IMR-90 (cell line): ENCODE data around the gene SLITRK3. TPM values are rescaled to one million over a fixed set of nuclear protein-coding genes. Genes with fewer than 3 reads are reported as not detected.

Experiments used
- ATAC-seq: fragments of 200-7000 bp; cut with Tn5 transposase; 2 replicates; pipeline ENCODE4 v1.9.1; 2020; ENCODE audit warnings: low read depth, mild to moderate bottlenecking, moderate library complexity
- BruUV-seq: library from RNA; stranded (reverse); fragments of 400-500 nt; replicated peaks from 2 replicates; lab custom pipeline; 2021; lab: Mats Ljungman, UMichigan
- CTCF ChIA-PET: fragments of 300-600 bp; formaldehyde crosslinking; extraction: SDS; loops from one replicate; lab custom pipeline; 2021; ENCODE audit warnings: antibody characterized with exemption; lab: Yijun Ruan, JAX
- POLR2A ChIA-PET: fragments of 300-600 bp; sonication (Branson Sonifier 250); formaldehyde crosslinking; loops from one replicate; lab custom pipeline; 2022; ENCODE audit warnings: antibody characterized with exemption; ENCODE audit not compliant: unreplicated experiment; lab: Charles Lee
- DNase-seq: peaks from one replicate; pipeline ENCODE4 v3.0.0; 2013
- H2AFZ ChIP-seq: replicated peaks from 2 replicates; pipeline ENCODE3; 2013; ENCODE audit warnings: low read length, mild to moderate bottlenecking; ENCODE audit not compliant: poor library complexity
- H2AK5ac ChIP-seq: 2 replicates; pipeline ENCODE4 v1.6.1; 2013; ENCODE audit warnings: low read depth, low read length, inconsistent platforms
- H2AK9ac ChIP-seq: replicated peaks from 2 replicates; pipeline ENCODE3; 2013; ENCODE audit warnings: mild to moderate bottlenecking, low read depth, low read length, moderate library complexity; ENCODE audit not compliant: poor library complexity
- H2BK120ac ChIP-seq: 2 replicates; pipeline ENCODE4 v1.6.1; 2013; ENCODE audit warnings: low read depth, low read length, inconsistent platforms
- H2BK15ac ChIP-seq: 3 replicates; pipeline ENCODE4 v1.6.1; 2013; ENCODE audit warnings: low read depth, low read length, inconsistent platforms
- H2BK20ac ChIP-seq: 2 replicates; pipeline ENCODE4 v1.6.1; 2013; ENCODE audit warnings: low read depth, mild to moderate bottlenecking, inconsistent platforms, low read length, moderate library complexity
- H2BK5ac ChIP-seq: 2 replicates; pipeline ENCODE4 v1.6.1; 2013; ENCODE audit warnings: mild to moderate bottlenecking, low read depth, low read length, inconsistent platforms; ENCODE audit not compliant: poor library complexity, severe bottlenecking
- H3K14ac ChIP-seq: replicated peaks from 2 replicates; pipeline ENCODE4 v1.6.1; 2013; ENCODE audit warnings: low read depth, low read length, inconsistent platforms
- H3K18ac ChIP-seq: 2 replicates; pipeline ENCODE4 v1.6.1; 2013; ENCODE audit warnings: low read depth, low read length, control low read depth
- H3K23ac ChIP-seq: 2 replicates; pipeline ENCODE4 v1.6.1; 2013; ENCODE audit warnings: low read depth, low read length, inconsistent platforms
- H3K27ac ChIP-seq: 2 replicates; pipeline ENCODE4 v1.5.1; 2013; ENCODE audit warnings: mild to moderate bottlenecking, control low read depth, low read length; ENCODE audit not compliant: insufficient read depth
- H3K27me3 ChIP-seq: 2 replicates; pipeline ENCODE4 v1.6.1; 2013; ENCODE audit warnings: low read length; ENCODE audit not compliant: control insufficient read depth, insufficient read depth
- H3K36me3 ChIP-seq: 2 replicates; pipeline ENCODE4 v1.6.1; 2013; ENCODE audit warnings: low read length, mixed read lengths; ENCODE audit not compliant: control insufficient read depth, insufficient read depth
- H3K4ac ChIP-seq: 2 replicates; pipeline ENCODE4 v1.6.1; 2013; ENCODE audit warnings: low read depth, low read length, inconsistent platforms
- H3K4me1 ChIP-seq: 2 replicates; pipeline ENCODE4 v1.6.1; 2013; ENCODE audit warnings: low read length, mixed read lengths; ENCODE audit not compliant: control insufficient read depth, insufficient read depth
- H3K4me2 ChIP-seq: 2 replicates; pipeline ENCODE4 v1.6.1; 2013; ENCODE audit warnings: low read depth, mild to moderate bottlenecking, control low read depth, low read length, moderate library complexity
- H3K4me3 ChIP-seq: 2 replicates; pipeline ENCODE4 v1.5.1; 2013; ENCODE audit warnings: low read depth, mild to moderate bottlenecking, control low read depth, low read length, moderate library complexity; ENCODE audit not compliant: insufficient read depth
- H3K56ac ChIP-seq: 2 replicates; pipeline ENCODE4 v1.6.1; 2013; ENCODE audit warnings: low read length, inconsistent platforms; ENCODE audit not compliant: insufficient read depth; ENCODE audit errors: extremely low read depth
- H3K79me1 ChIP-seq, 2 experiments: 2 replicates each; pipeline ENCODE4 v1.6.1; 2013; ENCODE audit warnings: low read length in 2 of 2, inconsistent platforms in 1 of 2, low read depth in 1 of 2
- H3K9ac ChIP-seq: 2 replicates; pipeline ENCODE4 v1.6.1; 2013; ENCODE audit warnings: low read depth, low read length, control low read depth
- H3K9me1 ChIP-seq: 2 replicates; pipeline ENCODE4 v1.6.1; 2013; ENCODE audit warnings: low read length, inconsistent platforms; ENCODE audit not compliant: insufficient read depth
- H3K9me3 ChIP-seq: 2 replicates; pipeline ENCODE4 v1.6.1; 2013; ENCODE audit warnings: low read length; ENCODE audit not compliant: control insufficient read depth, insufficient read depth
- H4K20me1 ChIP-seq: 2 replicates; pipeline ENCODE4 v1.6.1; 2013; ENCODE audit warnings: low read length, inconsistent platforms; ENCODE audit not compliant: insufficient read depth
- H4K5ac ChIP-seq: 2 replicates; pipeline ENCODE4 v1.6.1; 2013; ENCODE audit warnings: mild to moderate bottlenecking, low read depth, low read length, control low read depth
- H4K8ac ChIP-seq, 2 experiments: 2 replicates each; pipeline ENCODE4 v1.6.1; 2013; ENCODE audit warnings: low read depth in 2 of 2, low read length in 2 of 2, control low read depth in 1 of 2, inconsistent platforms in 1 of 2
- H4K91ac ChIP-seq: 2 replicates; pipeline ENCODE4 v1.6.1; 2013; ENCODE audit warnings: low read depth, low read length, inconsistent platforms; ENCODE audit not compliant: insufficient read depth
- RCOR1 ChIP-seq: IDR thresholded peaks from 2 replicates; pipeline ENCODE4 v1.6.1; 2012; ENCODE audit warnings: mild to moderate bottlenecking, low read length, improper control_type of control experiment; ENCODE audit not compliant: insufficient replicate concordance
- WGBS, 2 experiments: methylation state at CpG; one replicate each; pipeline versions ENCODE4 v1.1.5 to v1.1.7; 2013; ENCODE audit warnings: missing lambda C conversion rate in 2 of 2; ENCODE audit not compliant: insufficient read length in 1 of 2; ENCODE audit errors: extremely low coverage in 2 of 2; 5-methylcytosine and 5-hydroxymethylcytosine counted together
- dilution Hi-C: fragments of 300-500 bp; cut with HindIII; formaldehyde crosslinking; loops from one replicate; pipeline ENCODE4 v1.14.3; 2018; ENCODE audit warnings: low sequenced_read_pairs; ENCODE audit not compliant: unreplicated experiment
- in situ Hi-C: fragments of 300-500 bp; cut with MboI; formaldehyde crosslinking; loops from 3 replicates; pipeline ENCODE4 v1.14.3; 2019; ENCODE audit warnings: low sequenced_read_pairs, inconsistent platforms, mixed read lengths
- intact Hi-C: fragments of 100-400 bp; cut with micrococcal nuclease; formaldehyde crosslinking; loops from 2 replicates; pipeline ENCODE4 v1.10.0; 2022
- polyA plus RNA-seq, 3 experiments: library from polyadenylated mRNA; depleted of rRNA; stranded (reverse); fragments of >200 nt; gene quantifications; 2 replicates each; pipeline ENCODE4 v1.2.3, GENCODE V29; 2012; ENCODE audit warnings: low replicate concordance in 1 of 3
- total RNA-seq: library from RNA; depleted of rRNA; stranded (reverse); fragments of >200 nt; gene quantifications from 2 replicates; pipeline ENCODE4 v1.2.3, GENCODE V29; 2012

SLITRK3 gene
- total and polyA plus RNA-seq, 2 of the 4 experiments (the other 2 are of a cell fraction) = not detected

- Histone ChIP-seq H3K4me3 (no peak overlapping the region), H4K8ac (no peak overlapping the region), H3K18ac (no peak overlapping the region), H3K4ac (no peak overlapping the region), H4K91ac (no peak overlapping the region), H3K14ac (no peak overlapping the region), H3K27ac (no peak overlapping the region), H4K20me1 (no peaks in the 10 kb centered on the region), H2BK20ac (no peak overlapping the region), H2BK120ac (no peak overlapping the region), H3K36me3 (no peaks in the 10 kb centered on the region), H3K27me3 (no peaks in the 10 kb centered on the region), H2AK5ac (no peak overlapping the region), H3K56ac (no peak overlapping the region), H3K4me2 (no peak overlapping the region), H2BK5ac (no peak overlapping the region), H2BK15ac (no peak overlapping the region), H3K9me1 (no peaks in the 10 kb centered on the region), H3K9me3 (0 out of 2 replicates have a peak, but pooled peaks cover 2% of the 10 kb centered on the region), H2AFZ (no peak overlapping the region), H3K23ac (no peak overlapping the region), H3K4me1 (no peaks in the 10 kb centered on the region), H2AK9ac (no peak overlapping the region), H3K9ac (no peak overlapping the region), H4K5ac (no peak overlapping the region), H3K79me1 (no peaks in the 10 kb centered on the region)
- intact Hi-C loops (no loop called here), dilution Hi-C loops (no loop called here), in situ Hi-C loops (no loop called here)
- TF ChIP-seq RCOR1 = no peak
- no CpG with 5 or more reads among the region's 5 CpGs for WGBS, 2 experiments
- no TSS peak for BruUV-seq
- ATAC-seq = no peak
- POLR2A ChIA-PET = no interaction called here
- CTCF ChIA-PET = no interaction called here
- DNase-seq = no peak
Measured at GRCh38 chr3:165233501-165234195, 37.5 kb upstream of the SLITRK3 start.
